Brain microvascular endothelial cell (primary cell): Measurements from ENCODE around the gene RBM5.

Experiments used
- DNase-seq: peaks from one replicate; pipeline ENCODE4 v3.0.0-alpha.2; 2020
- H3K27ac ChIP-seq: fragments of 250-450 bp; sonication (Bioruptor Pico); 2 replicates; pipeline ENCODE4 v1.5.1; 2020; ENCODE audit warnings: mild to moderate bottlenecking, moderate library complexity
- H3K27me3 ChIP-seq: fragments of 250-450 bp; sonication (Bioruptor Pico); replicated peaks from 2 replicates; pipeline ENCODE4 v1.5.1; 2020; ENCODE audit warnings: mild to moderate bottlenecking
- H3K36me3 ChIP-seq: fragments of 250-450 bp; sonication (Bioruptor Pico); replicated peaks from 2 replicates; pipeline ENCODE4 v1.5.1; 2020; ENCODE audit warnings: mild to moderate bottlenecking
- H3K4me3 ChIP-seq: 2 replicates; pipeline ENCODE4 v1.5.1; 2011; ENCODE audit warnings: low read depth, mild to moderate bottlenecking, control low read depth, low read length, moderate library complexity
- in situ Hi-C: cut with HindIII; loops from 2 replicates; pipeline ENCODE4 v1.10.0; 2017; ENCODE audit warnings: low sequenced_read_pairs, low pct_ligation_motif_present
- TF ChIP-seq, protein P1 (sequence below): IDR thresholded peaks from 2 replicates; pipeline ENCODE4 v1.5.1; 2011; ENCODE audit warnings: low read depth, mild to moderate bottlenecking, moderate library complexity, low read length, control low read depth, inconsistent platforms; ENCODE audit errors: missing control alignments

RBM5 gene

DNA sequence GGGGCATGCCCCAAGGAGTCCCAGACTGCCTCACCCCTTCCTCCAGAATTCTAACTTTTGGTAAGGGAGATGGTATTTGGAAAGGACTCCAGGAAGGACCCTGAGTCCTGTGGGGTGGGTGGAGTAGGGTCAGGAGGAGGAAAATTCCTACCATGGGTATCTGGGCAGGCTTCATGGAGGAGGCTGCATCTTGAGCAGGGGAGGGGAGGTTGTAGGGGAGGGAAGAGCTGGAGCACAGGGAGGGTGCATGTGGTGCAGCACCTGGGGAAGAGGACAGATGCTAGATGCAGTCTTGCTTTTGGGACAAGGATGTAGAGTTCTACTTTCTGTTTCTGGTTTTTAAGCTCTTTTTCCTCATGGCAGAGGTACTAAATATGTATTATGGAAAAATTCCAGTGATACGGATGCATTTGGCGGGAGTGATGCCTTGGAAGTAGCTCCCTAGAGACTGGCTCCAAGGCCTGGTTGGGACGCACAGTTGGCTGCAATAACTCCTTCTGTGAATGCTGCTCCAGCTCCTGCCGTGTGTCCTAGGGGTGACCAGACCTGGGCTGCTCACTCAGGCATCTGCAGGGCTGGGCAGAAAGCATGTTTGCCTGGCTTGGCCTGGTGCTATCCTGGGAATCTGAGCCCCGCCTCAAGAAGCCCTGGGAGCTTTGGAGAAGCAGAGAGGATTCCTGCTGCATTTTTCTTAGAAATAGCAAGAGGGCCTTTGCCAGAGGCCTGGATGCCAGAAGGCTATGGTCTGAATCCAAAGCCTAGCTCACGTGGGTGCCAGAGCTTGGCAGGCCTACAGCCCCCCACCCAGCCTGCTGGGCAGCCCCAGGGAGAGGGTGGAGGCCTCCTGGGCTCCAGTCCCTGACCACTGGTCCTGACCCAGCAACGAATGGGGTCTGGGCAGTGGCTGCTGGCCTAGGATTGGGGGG, 76.5 kb downstream of the RBM5 start:
- TF ChIP-seq, protein P1, sequence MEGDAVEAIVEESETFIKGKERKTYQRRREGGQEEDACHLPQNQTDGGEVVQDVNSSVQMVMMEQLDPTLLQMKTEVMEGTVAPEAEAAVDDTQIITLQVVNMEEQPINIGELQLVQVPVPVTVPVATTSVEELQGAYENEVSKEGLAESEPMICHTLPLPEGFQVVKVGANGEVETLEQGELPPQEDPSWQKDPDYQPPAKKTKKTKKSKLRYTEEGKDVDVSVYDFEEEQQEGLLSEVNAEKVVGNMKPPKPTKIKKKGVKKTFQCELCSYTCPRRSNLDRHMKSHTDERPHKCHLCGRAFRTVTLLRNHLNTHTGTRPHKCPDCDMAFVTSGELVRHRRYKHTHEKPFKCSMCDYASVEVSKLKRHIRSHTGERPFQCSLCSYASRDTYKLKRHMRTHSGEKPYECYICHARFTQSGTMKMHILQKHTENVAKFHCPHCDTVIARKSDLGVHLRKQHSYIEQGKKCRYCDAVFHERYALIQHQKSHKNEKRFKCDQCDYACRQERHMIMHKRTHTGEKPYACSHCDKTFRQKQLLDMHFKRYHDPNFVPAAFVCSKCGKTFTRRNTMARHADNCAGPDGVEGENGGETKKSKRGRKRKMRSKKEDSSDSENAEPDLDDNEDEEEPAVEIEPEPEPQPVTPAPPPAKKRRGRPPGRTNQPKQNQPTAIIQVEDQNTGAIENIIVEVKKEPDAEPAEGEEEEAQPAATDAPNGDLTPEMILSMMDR = no peak
- no peak overlapping the region for H3K4me3 ChIP-seq
- in situ Hi-C loops = no loop called here
- no peaks in the 10 kb centered on the region for H3K36me3 ChIP-seq
- H3K27ac ChIP-seq = no peak overlapping the region
- H3K27me3 ChIP-seq = no peaks in the 10 kb centered on the region
- no peak for DNase-seq

DNA sequence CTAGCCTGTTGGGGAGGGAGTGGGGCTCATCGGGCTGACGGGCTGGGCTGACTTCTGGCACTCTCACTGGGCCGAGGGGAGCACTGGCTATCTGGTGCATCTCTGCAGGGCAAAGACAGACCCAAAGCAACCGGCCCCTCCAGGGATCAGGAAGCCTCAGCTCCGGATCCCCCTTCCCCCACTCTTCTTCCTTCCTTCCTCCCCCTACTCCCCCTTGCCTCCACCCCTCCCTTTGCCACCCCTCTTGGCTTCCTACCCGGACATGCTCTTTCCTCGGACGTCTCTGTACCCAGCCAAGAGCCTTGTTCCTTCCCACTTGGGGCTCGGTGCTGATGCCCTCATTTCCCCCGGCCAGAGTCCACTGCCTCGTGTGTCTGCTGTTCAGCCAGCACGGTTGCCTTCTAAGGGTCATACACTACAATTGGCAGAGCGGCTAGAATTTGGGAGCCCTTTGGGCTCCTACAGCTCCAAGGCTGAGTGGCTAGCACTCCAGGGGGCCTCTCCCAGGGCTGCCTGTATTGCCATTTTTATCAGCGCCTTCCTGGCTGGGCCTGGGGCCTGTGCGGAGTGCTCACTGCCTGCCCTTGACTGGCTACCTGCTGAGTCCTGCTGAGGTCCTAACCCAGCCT, 77.3 kb downstream of the RBM5 start:
- no peak for DNase-seq
- no peak overlapping the region for H3K4me3 ChIP-seq
- no peak overlapping the region for H3K27ac ChIP-seq
- no peaks in the 10 kb centered on the region for H3K27me3 ChIP-seq
- no peaks in the 10 kb centered on the region for H3K36me3 ChIP-seq
- in situ Hi-C loops = no loop called here
- TF ChIP-seq, protein P1 = no peak

GRCh38 chr3:50166620-50167019, 77.9 kb downstream of the RBM5 start:
- no peaks in the 10 kb centered on the region for H3K27me3 ChIP-seq
- in situ Hi-C loops = no loop called here
- TF ChIP-seq, protein P1 = no peak
- no peak for DNase-seq
- H3K36me3 ChIP-seq = no peaks in the 10 kb centered on the region
- no peak overlapping the region for H3K27ac ChIP-seq
- H3K4me3 ChIP-seq = no peak overlapping the region

DNA sequence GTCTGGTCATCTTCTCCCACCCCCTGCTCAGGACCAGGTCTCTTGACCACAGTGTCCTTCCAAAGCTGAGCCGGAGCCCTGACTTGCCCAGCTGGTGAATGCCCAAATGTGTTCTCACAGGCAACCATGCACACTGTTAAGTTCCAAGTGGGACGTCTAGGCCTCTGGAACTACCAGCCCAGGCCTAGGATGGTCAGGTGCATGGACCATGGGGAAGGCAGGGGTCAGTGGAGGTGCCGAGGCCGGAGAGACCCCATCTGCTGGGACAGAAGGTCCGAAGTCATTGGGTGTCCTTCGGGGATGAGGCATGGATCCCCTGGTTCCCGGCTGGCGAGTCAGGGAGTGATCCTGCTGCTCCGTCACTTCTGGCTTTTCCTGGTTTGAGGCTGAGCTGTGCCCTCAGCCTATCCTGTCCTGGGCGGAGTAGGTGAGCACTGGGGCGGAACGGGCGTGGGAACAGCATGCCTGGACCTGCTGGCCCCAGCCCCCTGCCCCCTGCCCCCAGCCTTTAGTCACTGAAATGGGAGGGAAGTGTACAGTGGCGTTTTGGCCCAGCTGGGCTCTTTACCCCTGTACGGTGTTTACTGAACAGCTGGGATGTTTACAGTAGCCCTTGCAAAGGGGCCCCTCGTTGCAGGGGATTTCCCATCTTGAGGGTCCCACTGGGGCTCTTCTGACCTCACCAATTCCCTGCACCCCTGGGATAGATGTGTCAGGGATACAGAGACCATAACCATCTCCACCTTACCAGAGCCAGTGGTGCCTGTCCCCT, 78.5 kb downstream of the RBM5 start:
- Histone ChIP-seq H3K27me3 (no peaks in the 10 kb centered on the region), H3K27ac (no peak overlapping the region), H3K36me3 (no peaks in the 10 kb centered on the region), H3K4me3 (no peak overlapping the region)
- in situ Hi-C loops = no loop called here
- DNase-seq = no peak
- TF ChIP-seq, protein P1 = no peak

DNA sequence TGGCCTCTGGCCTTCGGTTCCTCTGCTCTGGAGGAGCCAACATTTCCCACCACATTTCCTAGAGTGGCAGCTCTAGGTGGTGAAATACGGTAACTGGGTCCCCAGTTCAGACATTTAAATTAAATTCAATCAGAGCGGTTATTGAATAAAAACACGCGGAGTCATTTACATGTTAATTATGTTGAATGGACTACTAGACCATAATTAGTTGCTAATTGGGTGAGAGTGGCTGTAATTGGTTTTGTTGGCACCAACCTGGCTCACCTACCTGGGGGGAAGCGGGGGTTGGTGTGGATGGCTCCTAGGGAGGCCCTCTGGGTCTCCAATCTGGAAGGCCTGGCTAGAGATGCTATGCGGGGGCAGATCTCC, 79.1 kb downstream of the RBM5 start:
- no peak overlapping the region for H3K27ac ChIP-seq
- no peak for DNase-seq
- no peaks in the 10 kb centered on the region for H3K36me3 ChIP-seq
- no peaks in the 10 kb centered on the region for H3K27me3 ChIP-seq
- in situ Hi-C loops = no loop called here
- no peak overlapping the region for H3K4me3 ChIP-seq
- TF ChIP-seq, protein P1 = no peak
